Cortex of kidney (tissue), 1 donor: ENCODE measurements around the gene NDUFV3.
"Not testable (repeated sequence)": the region's sequence is repeated elsewhere in the genome, so short reads cannot be mapped to it uniquely, and the experiment has no call there.

Experiments used
- DNase-seq: peaks from one replicate; lab custom pipeline; 2025; lab: John Stamatoyannopoulos, UW

NDUFV3 gene

DNA sequence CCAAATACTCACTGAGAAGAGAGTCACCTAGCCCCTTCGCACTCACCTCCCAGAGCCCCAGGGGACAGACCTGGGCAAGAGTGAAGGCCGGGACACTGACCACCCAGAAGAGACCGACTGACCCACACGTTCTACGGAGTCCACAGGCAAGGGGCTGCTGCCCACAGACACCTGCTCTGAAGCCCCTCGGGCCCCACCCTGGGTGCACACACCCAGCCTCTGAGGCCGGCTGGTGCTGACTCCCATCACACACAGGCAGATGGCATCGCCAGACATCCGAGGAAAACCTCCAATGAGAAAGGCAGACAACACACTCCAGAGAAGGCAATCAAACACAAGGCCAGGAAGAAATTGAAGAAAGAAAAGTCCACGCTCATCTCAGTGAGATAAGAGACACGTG is 35.9 kb upstream of the NDUFV3 start:
- DNase-seq = no peak

DNA sequence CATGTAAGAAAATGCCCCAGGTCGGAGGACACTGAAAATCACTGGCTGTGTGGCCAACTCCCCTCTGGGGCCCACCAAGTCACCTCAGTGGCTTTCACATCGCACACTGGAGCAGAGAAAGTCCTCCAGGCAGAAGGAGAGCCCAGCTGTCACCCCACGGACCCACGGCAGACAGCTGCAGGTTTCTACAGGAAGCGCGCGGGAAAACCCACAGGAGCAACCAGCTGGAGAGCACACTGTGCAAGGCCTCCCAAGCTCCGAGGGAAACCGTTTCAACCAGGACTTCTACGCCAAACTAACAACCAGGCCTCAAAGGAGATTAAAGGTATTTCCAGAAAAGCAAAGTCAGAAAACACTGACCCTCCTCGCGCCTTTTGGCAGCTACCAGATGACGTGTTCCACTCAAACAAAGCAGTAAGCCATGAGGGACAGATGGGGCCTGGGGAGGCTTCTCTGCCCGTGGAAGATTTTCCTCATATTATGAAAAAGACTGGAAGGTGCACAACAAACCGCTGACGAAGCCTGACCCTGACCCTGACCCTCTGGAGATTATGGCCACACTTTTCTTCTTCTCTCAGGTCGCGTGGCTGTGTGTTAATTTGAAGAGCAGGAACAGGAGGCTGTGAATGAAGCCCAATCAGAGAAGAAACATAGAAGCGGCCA is 34.8 kb upstream of the NDUFV3 start:
- DNase-seq = no peak

DNA sequence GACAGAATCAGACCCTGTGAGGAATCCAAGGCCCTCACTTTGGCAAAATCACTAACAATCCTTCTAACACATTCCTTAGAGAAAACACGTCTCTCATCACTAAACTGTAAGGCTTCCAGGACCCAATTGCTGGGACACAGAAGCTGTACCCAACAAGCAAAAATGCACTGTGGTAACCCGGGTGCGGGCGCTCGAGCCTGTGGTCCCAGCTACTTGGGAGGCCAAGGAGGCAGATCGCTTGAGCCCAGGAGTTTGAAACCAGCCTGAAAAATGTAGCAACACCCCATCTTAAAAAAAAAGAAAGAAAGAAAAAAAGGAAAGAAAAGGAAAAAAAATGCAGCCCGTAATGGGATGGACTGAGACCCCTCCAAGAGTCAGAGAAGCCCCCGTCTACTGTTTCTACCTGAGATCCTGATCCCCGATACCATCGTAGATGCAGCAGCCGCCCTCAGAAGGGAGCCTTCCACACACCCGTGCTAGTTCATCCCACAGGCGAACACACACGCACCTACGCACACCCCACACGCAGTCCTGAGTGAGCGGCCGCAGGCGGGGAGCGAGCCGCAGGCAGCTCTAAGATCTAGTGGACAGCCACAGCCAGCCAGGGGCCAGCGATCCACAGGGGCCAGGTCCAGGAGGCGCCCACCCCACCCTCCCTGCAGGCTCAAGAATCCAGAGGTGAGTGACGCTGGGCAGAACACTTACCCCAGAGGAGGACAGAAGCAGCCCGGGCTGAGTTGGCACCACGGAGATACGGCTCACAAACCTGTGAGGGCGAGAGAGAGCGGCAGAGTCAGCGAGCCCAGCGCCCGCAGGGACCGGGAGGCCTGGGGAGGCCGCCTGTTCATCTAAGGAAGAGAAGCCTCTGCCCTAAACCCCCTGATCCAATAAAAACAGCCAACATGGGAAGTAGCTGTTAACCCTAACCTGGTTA is 33.9 kb upstream of the NDUFV3 start:
- DNase-seq = no peak

DNA sequence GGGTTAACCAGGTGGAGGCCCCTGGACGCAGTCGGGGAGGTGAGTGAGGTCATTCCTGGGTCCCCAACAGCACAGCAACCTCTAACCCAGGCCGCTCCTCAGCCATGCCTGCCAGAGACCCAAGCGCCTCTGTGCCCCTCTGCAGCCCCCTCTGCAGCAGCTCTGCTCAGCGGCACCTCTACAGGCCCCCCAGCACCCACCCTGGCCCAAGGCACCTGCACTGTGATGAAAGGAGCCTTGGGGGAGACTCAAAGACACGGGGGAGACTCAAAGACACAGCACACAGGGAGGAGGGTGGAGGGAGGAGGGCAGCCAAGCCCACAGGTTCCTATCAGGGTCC is 33.2 kb upstream of the NDUFV3 start:
- DNase-seq = no peak

DNA sequence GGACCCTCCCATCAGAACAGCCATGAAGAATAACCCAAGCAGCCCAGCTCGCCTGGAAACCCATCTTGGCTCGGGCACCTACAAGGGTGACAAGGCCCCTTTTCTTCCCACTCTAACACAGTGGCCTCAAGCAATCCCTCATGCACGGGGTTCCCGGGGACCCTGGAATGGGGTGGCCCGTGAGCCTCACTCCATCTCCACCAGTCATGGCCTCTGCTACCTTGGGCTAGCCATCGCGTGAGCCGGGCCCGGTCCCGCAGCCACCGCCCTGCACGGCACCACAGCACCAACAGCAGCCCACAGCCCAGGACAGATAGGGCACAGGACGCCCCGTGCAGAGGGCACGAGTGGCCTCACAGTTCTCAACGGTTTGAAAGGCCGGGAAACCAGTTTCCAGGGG is 32.8 kb upstream of the NDUFV3 start:
- DNase-seq = no peak

DNA sequence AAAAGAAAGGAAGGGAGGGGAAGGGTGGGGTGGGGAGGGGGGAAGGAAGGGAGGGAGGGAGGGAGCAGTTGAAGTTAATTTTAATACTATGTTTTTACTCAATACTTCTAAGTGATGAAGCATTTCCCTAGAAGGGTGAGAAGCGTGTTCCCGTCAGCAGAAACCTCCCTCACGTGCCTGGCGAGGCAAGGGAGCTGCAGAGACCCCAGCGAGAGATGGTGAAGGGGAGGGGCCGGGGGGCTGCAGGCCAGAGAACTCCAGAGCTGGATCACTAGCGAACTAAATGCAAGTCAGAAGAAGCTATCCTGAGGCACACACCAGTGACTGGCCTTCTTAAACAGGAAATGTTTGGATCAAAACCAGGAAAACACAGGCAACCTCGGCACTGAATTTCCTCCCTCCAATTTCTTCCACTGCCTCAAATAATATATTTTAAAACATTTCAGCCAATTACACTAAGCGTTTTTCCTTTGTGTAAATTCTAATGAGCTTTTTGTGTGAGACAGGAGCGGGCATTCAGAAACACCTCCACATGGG is 31.7 kb upstream of the NDUFV3 start:
- DNase-seq = no peak

DNA sequence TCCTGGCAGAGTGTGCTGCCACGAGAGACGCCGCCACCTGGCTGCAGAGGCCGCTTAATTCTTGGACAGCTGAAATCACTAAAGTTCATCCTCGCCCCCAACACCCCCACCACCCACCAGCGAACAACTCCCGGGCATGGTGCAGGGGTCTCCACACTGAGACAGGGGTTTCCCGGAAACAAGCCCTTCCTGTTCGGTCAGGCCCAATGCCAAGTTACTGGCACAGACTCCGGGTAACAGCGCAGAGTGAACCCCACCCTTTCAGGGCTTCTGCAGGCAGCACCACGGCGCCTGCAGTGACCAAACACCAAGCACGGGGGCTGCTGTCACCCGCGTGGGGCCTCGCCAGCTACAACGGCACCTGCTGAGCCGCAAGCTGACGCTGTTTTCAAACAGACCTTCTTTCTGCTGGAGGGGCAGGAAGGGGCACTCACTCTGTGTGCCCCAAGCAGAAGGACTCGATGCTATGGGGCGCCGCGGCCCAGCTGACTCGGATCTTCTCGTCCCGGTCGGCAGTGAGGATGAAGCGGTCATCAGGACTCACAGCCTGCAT is 31.2 kb upstream of the NDUFV3 start:
- no peak for DNase-seq

DNA sequence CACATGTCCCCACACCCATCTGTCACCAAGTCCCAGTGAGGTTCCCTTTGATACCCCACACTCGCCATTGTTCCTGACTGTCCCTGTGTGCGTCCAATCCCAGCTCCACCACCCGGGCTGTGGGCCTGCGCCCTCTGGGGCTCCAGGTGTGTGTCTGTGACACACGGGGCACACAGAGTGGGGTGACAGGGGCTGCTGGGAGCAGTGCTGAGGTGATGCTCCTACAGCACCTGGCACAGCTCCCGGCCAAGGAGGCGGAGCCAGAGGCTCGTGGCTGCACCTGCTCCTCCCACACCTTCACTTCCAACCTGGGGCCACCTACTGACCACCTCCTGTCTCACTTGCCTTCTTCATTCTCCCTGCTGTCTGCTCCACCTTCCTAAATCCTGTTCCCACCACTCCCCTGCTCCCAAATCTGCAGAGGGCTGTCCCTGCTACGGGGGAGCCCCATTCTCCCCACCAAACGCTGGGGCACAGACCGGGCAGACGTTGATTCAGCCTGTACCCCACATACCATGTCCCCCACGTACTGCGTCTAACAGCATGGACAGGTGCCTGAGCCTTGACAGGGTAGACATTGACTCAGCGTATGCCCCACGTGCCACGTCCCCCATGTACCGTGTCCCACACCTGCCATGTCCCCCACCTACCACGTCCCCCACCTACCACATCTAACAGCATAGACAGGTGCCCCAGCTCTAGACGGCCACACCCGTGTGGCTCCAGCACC is 30.2 kb upstream of the NDUFV3 start:
- no peak for DNase-seq

DNA sequence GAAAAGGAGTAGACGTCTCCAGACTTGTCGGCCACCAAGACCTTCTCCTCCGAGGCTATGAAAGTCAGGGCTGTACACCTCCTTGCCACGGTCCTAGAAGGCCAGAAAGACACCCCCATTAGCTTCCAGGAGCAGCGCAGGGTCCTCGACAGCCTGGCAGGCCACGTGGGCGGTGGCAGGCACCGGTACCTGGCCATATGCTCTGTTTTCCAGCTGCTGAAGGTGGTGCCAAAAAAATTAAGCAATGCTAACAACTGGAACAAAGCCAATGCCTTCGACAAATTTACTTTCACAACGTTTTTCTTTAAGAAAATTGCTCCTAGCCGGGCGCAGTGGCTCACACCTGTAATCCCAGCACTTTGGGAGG is 29.6 kb upstream of the NDUFV3 start:
- DNase-seq = no peak

DNA sequence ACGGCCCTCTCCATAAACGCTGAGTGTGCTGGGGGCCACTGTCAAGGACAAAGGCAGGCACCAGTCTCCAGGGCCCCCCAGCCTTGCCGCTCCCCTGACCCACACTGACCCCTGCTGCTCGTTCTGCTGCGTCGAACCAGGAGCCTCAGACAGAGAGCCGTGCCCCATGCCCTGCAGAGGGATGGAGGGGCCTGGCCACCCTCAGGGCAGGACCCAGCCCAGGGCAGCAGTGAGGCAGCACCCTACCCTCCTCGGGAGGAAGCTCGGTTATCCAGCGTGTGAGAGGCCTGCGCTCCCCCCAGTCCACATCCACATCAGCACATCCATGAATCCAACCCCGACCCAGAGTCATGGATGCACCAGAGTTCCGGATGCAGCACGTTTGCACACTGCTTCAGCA is 28.8 kb upstream of the NDUFV3 start:
- no peak for DNase-seq

DNA sequence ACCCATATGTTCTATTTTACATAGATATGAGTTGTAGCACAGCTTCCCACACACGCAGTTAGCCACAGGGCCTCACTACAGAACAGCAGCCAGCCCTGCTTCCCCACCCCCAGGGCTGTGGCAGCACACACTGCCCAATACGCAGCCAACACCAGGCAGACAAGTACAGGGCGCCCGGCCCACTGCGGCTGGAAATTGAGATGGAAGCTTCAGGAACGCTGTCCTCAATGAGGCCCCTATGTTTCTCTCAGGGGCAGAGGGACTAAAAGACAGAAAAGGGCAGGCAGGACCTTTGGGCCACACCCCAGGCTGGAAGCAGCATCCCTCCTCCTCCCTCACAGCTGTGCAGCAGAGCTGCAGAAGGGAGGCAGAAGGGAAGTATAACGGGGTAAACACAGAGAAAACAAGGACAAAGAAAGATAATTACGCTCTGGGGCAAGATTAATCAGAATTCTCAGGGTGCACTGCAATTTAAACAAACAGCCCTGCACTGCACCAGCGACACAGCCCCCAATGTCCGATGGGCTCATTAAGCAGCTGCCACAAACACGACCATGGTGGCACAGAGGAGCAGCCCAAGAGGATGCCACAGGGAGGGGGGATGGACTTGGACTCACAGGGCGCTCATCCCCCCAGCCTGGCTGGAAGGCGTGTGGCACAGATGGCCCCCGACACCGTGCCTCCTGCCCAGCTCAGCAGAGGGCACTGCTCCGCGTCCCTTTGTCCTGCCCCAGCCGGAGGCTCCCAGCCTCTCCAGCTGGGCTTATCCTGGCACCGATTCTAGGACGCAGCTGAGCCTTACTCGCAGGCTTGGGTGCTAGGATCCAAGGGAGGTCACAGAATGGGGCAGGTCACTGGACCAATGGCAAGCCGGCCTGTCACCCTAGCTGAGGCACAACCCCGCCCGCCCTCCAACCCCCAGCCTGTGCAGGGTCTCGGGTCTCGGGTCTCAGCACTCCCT is 28.0 kb upstream of the NDUFV3 start:
- no peak for DNase-seq

DNA sequence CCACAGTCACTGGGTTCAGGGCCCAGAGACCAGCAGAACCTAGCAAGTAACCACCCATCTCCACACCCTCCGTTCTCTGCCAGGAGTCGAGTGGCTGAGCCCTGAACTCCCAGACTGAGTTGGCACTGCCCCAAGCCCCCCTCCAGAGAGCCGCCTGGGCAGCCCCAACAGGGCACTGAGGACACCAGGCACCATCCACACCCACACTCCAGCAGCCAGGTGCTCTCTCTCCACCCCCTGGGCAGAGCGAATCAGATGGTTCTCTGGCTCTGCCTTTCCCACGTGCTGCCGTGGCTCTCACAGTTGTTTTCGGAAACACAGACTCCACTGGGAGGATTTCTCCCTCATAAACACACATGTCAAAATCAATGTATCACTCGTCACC is 27.3 kb upstream of the NDUFV3 start:
- no peak for DNase-seq

DNA sequence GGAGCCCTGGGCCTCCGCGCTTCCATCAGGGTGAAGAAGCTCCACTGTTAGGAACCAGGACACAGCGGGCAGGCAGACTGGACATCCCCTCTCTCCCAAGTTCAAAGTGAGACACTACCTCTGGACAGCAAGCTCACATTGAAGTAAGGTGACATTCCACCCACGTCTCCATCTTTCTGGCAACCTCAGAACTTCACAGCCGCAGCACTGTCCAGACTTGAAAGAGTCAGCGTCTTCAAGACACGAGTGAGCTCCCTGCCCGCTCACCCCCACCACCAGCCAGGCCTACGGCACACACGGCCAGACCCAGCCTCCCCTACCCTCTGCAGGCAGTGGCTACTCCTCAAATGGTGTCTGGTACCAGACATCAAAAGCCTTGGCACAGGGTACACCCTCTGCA is 24.9 kb upstream of the NDUFV3 start:
- no peak for DNase-seq

DNA sequence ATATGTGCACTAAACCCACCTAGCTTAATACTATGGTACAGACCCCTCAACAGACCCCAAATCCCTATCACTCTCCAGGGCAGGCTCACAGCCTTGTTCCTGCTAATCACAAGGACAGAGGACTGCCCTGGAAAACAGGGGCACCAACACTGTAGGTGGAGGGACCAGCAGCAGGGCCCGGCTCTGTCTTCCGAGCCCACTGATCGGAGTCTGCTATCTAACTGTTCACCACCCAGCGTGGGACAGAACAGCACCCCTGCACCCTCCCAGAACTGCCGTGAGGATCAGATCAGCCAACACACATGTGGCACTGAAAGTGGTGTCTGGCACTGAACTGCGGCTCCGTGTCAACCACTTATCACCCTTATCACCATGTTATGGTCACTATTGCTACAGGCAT is 20.0 kb upstream of the NDUFV3 start:
- no peak for DNase-seq

DNA sequence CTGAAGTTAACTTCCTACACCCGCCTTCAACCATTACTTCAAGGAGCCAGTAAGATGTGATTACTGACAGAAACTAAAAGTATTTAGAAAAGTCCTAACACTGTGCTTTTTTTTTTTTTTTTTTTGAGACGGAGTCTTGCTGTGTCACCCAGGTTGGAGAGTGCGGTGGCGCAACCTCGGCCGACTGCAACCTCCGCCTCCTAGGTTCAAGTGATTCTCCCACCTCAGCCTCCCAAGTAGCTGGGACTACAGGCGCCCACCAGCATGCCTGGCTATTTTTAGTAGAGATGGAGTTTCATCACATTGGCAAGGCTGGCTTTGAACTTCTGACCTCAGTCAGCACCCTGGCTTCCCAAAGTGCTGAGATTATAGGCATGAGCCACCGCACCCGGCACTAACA is 17.3 kb upstream of the NDUFV3 start:
- DNase-seq = not testable (repeated sequence)

DNA sequence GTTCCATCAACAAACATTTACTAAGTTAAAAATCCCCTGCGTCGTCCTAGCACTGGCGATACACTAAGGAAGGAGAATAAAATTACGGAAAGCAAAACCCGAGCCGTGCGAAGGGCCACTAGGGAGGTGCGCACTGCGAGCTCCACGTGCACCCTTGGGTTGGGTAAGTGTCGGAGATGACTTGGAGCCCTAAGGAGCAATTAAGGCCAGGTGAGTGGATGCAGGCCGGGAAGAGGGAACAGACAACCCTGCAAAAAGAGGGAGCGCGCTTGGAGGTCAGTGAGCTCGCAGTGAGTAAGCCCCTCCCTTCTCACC is 14.5 kb upstream of the NDUFV3 start:
- DNase-seq = no peak

DNA sequence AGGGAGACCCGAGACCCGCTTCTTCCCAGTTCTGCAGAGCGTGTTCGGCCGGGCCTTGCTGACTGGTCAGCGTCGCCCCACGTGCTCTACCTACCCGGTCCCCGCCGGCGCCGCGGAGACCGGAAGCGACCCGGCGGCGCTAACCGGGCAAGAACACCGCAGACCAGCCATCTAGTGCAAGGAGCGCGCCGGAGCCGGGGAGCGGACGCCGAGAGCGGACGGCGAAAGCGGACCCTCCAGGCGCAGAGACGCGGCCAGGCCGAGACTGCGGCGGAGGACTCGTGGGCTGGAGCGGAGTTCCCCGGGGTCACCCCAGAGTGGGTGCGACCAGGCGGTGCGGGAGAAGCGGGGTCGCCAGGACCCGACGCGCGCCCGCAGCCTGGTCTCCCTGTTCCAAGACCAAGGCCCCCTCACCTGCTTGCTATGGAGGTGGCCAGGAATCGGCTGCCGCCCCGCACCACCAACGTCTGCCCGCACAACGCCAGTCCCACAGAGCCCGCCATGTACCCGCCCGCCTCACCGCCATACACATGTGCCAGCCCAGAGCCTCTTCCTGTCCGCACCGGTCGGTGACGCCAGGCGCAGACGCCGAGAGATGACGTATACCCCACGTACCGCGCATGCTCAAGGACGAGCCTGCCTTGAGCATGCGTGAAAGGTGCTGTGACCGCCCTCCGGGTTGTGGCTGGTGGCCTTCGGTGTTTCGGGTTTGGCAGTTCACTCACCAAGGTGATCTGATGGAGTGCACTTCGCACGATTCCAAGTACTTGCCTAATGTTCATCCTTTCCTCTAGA is 13.9 kb upstream of the NDUFV3 start, which contains the start of gene WDR4:
Gene WDR4, minus strand, starts transcription at position 547 of the 795 bp plus-strand sequence. Its CDS starts 44 bp downstream, at position 503.
- peak; percentile 61 for DNase-seq

DNA sequence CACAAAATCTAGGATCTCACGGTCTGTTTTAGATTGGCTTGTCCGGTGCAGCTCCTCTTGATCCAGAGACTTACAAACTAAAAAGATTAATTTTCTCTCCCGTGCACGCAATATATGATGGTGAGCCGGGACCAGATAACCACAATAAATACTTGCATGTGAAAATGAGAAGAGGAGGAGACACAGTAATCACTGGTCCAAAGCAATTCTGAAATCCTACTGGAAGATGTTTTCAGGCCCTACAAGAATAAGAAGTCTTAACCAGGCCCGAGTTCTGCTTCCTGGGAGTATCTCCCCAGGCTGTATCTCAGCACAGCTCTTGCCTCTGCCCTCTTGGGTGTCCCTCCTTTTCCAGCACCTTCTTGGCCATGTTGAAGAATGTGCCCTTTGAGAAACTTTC is 12.8 kb upstream of the NDUFV3 start:
- DNase-seq = no peak

DNA sequence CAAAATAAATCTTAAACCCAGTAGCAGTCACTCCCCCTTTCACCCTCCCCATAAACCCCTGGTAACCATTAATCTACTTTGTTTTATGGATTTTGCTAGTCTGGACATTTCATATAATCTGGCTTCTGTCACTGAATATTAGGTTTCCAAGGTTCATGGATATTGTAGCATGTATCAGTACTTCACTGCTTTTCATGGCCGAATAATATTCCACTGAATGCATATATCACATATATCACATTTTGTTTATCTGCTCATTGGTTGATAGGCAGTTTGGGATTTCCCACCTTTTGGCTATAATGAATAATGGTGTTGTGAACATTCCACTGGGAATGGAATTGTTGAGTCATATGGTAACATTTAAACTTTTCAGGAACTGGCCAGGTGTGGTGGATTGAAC is 9.2 kb upstream of the NDUFV3 start:
- DNase-seq = no peak

DNA sequence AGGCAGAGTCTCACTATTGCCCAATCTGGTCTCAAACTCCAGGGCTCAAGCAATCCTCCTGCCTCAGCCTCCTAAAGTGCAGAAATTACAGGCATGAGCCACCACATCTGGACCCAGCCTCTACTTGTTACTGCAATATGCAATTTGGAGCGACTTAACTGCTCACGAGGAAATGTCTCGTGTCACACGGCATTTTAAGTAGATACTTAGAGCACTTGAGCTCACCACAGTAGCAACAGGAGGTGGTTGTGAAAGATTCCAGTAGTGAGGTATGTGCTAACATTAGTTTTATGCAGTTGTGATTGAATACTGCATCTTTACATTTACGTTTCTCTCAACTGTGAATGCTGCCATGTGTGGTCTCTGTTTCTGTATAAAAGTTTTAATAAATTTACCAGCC is 5.8 kb upstream of the NDUFV3 start:
- no peak for DNase-seq

DNA sequence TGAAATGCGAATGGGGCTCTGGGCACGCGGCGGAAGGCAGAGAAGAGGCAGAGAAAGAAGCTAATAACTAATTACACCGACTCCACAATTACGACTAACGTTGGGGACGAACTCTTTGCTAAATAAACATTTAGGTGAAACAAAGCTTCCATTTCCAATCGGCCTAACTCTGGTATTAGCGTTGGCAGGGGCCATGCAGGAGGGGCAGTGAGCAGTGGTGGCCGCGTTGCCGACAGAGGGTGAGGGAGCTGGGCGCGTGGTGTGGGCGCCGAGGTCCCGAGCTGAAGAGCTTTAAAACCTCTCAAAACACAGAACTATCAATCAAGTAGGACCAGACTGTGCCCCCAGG is 553 bp upstream of the NDUFV3 start:
- DNase-seq = no peak
